Left lobe of liver (tissue), 2 donors: ENCODE results near the gene IL2RG. TPM values are rescaled to one million over a fixed set of nuclear protein-coding genes. Genes with fewer than 3 reads are reported as not detected.
A peak's percentile ranks its signal among the peaks of the same experiment; 100 is the strongest.

Experiments used
- ATAC-seq: fragments of 200-7000 bp; cut with Tn5 transposase; one replicate; pipeline ENCODE4 v1.9.1; 2020; ENCODE audit warnings: mild to moderate bottlenecking, moderate library complexity
- DNase-seq: peaks from one replicate; pipeline ENCODE4 v3.0.0-alpha.2; 2020; ENCODE audit warnings: low spot score
- total RNA-seq: library from RNA; stranded (reverse); gene quantifications from one replicate; pipeline ENCODE4 v1.2.1, GENCODE V29; 2021
- donor health status: DM: no; HTN: no; CAD: no; lungs with moderate emphysema.
- donor health status: DM: no; HTN: yes; CAD: no.

Gene IL2RG
- total RNA-seq, 1 donor from 2014 or later, result 1.9 TPM

DNA sequence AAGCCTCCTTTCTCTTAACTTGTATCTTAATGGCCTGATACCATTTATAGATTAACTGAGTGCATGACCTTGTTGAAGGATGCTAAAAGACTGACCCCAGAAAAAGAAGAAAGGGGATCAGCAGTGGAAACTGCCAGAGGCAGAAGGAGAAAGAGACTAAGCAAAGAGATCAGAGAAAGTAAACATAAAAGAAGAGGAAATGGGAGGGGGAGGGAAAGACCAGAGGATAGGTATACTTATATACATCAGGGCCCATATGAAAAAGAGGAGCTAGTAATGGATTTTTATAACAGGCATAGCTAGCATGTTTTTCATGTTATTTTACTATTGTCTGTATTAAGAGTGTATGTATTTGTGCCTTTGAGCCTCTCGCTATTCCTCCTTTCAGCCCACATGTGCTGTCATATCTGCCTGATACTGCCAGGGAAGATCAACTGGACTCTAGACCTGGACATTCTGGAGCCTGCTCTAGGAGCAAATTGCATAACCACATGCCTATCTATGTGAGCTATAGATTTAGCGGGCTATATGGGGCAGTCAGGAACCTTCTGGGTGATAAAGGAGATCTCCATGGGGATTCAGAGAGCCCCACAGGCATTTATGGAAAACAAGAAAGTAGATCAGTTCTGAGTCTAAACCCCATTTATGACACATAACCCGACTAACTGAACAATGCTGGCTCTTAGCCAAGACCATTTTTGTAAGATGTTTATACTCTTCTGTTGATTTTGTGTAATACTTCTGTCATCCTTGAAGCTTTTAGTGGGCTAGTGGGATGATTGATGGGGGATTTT, 29.9 kb downstream of the IL2RG start:
- no peak for DNase-seq

DNA sequence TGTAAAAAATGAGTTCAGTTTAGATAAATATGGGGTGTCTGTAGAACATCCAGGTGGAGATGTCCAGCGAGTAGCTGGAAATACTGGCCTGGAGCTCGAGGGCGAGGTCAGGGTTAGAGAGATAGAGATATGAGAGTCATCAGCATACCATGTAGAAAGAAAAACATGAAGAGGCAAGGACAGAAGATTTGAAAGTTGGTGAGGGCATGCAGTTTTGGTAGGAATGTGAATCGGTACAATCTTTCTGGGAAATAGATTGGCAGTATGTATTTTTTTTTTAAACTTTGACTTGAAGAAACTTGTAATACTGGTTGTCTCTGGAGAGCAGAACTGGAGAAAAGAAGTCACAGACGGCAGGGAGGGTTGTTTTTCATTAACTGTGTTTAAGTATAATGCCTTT, 40.8 kb downstream of the IL2RG start:
- no peak for ATAC-seq

More for the DNA sequence above, 29.9 kb downstream of the IL2RG start:
- peak; percentile 77 for ATAC-seq

DNA sequence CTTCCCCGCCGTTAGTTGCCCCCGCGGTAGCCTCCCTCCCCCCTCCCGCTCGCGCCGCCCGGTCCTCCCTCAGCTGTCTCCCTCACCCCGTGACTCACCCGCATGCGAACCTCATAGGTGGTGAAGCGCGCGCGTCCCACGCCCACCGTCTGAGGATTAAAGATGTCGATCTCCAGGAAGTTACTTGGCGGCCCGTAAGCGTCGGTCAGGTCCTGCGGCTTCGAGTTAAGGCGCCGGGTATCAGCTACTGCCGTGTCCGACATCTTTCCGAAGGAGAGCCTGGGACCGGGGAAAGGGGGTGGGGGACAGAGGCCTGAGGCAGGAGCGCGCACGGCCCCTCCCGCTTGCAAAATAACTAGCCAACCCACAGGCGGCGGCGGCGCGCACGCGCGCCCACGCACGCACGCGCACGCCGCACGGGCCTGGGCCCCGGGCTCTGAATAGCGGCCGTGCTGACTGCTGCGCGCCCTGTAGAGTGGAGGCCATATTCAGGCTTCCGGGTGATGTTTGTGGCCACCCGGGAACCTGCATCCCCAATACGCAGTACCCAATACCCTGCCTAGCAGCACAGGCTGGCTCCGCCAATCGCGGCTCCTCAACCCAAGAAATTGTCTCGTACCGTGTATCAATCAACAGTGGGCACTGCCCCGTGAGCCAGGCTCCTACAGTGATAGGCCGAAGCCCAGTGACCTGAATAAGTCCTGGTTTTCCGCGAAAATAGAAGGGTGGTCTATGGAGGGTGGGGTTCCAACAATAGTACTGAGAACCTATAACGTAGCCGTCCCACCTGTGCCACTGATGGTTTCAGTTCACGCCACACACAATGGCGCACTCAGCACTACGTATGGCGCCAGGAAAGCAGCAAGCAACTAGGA, 43.1 kb downstream of the IL2RG start, which contains the start of gene SNX12:
Gene SNX12, minus strand, starts transcription at position 291 of the 875 bp plus-strand sequence. Its CDS starts 28 bp downstream, at position 263.
- ATAC-seq (peak; percentile 97), DNase-seq (peak; percentile 92)

More for the DNA sequence above, 40.8 kb downstream of the IL2RG start:
- DNase-seq, result no peak

DNA sequence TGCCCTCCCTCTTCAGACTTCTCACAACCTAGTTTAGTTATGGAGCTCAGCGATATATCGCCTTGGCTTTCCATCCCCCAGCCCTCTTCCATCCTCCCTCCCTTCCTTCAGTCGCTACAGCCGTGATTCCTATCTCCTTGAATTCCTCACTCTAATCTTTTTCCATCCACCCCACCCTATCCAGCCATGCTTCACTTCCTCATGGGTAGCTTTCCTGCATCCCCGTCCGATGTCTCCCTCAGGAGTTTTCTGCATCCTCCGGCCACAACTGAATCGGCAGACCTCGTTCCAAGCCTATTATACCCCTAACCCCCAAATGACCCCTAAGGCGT, 43.7 kb downstream of the IL2RG start:
- DNase-seq (no peak), ATAC-seq (peak; percentile 5)

DNA sequence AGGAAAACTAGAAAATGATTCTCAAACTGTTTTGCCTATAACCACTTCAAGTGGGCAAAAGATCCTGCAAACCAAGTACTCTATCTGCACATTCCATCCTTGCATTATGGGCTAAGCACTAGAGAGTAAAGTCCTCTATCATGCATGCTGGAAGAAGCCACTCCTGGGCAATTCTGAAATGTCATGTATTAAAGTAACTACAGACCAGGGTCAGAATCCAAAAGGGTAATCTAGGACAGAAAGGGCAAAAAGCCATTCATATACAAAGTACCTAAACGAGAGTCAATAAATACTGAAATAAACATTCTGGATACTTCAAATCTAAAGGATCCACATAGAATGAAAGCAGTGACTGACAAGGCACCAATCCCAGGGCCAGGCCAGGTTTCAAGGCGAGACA, 44.3 kb downstream of the IL2RG start:
- DNase-seq (no peak), ATAC-seq (peak; percentile 7)

DNA sequence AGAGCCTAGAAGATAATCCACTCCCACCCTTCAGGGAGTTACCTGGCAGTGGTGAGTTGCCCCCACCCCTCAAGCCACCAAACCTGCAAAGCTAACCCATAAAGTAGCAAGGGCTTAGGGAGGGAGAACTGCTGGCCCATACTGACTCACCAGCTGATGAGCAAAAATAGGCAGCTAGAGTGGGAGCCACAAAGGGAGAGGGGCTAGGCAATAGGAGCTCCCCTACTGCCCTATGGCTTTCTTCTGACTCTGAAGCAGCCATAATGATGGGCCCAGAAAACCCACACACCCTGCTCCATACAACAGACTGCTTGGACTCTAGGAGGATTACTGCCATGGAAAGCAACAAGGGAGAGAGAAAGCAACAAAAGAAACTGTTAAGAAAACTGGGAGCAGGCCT, 51.2 kb downstream of the IL2RG start:
- ATAC-seq (no peak), DNase-seq (no peak)

DNA sequence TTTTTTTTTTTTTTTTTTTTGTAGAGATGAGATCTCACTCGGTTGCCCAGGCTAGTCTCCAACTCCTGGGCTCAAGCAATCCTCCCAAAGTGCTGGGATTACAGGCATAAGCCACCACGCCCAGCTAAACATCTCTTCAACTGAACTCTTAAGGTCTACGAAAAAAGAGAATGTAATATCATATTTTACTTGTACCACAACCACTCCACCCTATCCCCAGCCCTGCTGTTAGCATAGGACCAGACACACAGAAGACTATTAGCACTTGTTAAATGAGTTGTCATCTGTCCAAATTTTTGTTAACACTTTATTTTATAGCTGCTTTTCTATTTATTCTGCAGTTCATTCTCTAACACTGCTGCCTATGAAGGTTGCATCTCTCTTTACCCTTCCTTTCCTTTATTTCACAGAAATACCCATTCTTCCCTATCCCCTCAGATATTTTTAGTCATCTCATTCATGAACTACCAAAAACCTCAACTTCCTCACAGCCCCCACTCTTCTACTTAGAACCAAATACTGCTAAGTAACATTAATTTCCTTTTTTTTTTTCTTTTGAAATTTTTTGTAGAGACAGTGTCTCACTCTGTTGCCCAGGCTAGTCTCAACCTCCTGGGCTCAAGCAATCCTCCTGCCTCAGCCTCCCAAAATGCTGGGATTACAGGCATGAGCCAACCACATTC, 53.4 kb downstream of the IL2RG start:
- no peak for ATAC-seq
- no peak for DNase-seq

Other genes starting within 250 kb of the IL2RG start
- gene TEX11, start 202.9 kb downstream of the IL2RG start, total RNA-seq, result not detected
- gene SLC7A3, start 180.5 kb downstream of the IL2RG start, total RNA-seq, result 0.08 TPM
- gene SNX12, start 43.2 kb downstream of the IL2RG start, total RNA-seq, result 19.4 TPM
- gene FOXO4, start 15.7 kb downstream of the IL2RG start, total RNA-seq, result 13.2 TPM
- gene CXorf65, start 4.8 kb downstream of the IL2RG start, total RNA-seq, result not detected
- 9.6 TPM for gene MED12, start 7.0 kb upstream of the IL2RG start, total RNA-seq
- 0.20 TPM for gene NLGN3, start 33.3 kb upstream of the IL2RG start, total RNA-seq
- 255 TPM for gene GJB1, start 111.6 kb upstream of the IL2RG start, total RNA-seq
- 14.8 TPM for gene ZMYM3, start 142.6 kb upstream of the IL2RG start, total RNA-seq
- 86.8 TPM for gene NONO, start 172.1 kb upstream of the IL2RG start, total RNA-seq
- 1.0 TPM for gene ITGB1BP2, start 190.2 kb upstream of the IL2RG start, total RNA-seq